ENCODE results near the gene OSBPL3. TPM values are rescaled to one million over a fixed set of nuclear protein-coding genes. Genes with fewer than 3 reads are reported as not detected.

OSBPL3 gene
- total RNA-seq, 1 experiment from 2014 or later: 19.1 TPM

- DNase-seq (ENCODE audit: low spot score): no peak
Measured at GRCh38 chr7:24952464-24952863, 27.5 kb downstream of the OSBPL3 start.

- no peak for DNase-seq (ENCODE audit: low spot score)
Measured at GRCh38 chr7:24951441-24951980, 28.5 kb downstream of the OSBPL3 start.

- no peak for DNase-seq (ENCODE audit: low spot score)
Measured at GRCh38 chr7:24949884-24950283, 30.1 kb downstream of the OSBPL3 start.

GRCh38 chr7:24948739-24949138 is 31.2 kb downstream of the OSBPL3 start:
- DNase-seq (ENCODE audit: low spot score): peak; percentile 40

GRCh38 chr7:24946467-24946866 is 33.5 kb downstream of the OSBPL3 start:
- DNase-seq (ENCODE audit: low spot score): no peak

GRCh38 chr7:24945899-24946298 is 34.1 kb downstream of the OSBPL3 start:
- DNase-seq (ENCODE audit: low spot score): no peak

- no peak for DNase-seq (ENCODE audit: low spot score)
Measured at GRCh38 chr7:24943096-24943948, 36.7 kb downstream of the OSBPL3 start.

DNA sequence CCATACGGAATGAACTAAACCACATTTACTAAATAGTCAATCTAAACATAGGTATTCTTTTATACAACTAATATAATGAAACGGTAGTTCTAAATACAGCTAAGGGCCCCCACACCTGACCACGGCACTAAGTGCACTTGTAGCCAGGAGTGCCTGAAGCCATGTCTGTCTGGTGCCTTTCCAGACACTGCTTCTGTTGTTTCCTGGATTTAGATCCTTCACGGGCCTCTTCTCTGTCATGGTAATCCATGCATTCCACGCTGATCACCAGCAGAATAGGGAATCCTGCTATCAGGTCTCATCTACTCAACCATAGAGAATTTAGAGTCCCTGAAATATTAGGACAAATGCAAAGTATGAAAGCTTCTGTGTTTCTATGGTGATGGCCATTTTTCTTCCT is 37.8 kb downstream of the OSBPL3 start:
- no peak for DNase-seq (ENCODE audit: low spot score)

GRCh38 chr7:24939416-24939815 is 40.6 kb downstream of the OSBPL3 start:
- DNase-seq (ENCODE audit: low spot score): no peak

DNA sequence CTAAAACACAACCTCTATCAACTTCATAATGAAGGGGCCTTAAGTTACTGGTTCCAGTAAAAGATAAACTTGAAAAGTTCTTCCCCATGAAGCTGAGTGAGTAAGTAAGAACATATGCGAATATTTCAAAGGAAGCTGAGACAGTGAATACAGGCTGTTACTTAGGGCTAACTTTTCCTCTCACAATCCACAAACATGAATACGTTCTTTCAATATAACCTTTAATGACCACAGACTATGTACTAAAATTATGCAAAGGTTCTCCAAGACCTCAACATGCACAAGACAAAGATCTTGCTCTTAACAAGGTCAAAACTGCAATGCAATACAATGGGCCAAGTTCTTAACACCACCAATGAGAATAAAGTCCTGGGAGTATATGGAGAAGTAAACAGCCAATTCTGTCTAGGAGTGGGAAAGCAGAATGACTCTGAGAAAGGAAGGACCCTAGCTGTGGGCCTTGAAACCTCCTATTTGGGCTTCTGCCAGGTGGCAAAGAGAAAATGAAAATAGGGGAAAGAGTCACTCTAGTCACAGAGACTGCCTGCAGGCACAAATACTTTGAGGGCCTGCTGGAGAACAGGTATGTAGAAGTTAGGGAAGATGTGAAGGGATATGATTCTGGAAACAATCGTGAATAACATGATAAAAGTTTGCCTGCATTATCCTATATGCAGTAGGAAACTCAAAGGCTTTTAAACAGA is 43.7 kb downstream of the OSBPL3 start:
- DNase-seq (ENCODE audit: low spot score): no peak

GRCh38 chr7:24933298-24933697 is 46.7 kb downstream of the OSBPL3 start:
- no peak for DNase-seq (ENCODE audit: low spot score)

DNA sequence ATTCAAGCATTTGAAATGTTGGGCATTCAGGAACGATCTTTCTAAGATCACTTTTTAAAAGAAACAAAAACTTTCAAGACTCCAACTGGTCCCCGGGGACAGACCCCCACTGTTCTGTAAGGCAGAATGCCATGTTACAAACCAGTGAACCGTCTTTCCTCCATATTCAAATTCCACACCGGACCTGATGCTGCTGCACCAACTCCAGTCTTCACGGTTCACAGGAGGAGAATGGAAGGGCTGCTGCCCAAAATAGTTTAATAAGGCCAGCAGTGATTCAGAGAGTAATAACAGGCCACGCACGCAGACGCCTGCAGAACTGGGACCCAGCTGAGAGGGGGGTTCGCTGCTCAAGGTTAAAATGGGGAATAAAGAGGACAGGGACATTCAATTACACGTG is 47.2 kb downstream of the OSBPL3 start:
- DNase-seq (ENCODE audit: low spot score): no peak

GRCh38 chr7:24932389-24932788 is 47.6 kb downstream of the OSBPL3 start:
- DNase-seq (ENCODE audit: low spot score): no peak

- no peak for DNase-seq (ENCODE audit: low spot score)
Measured at GRCh38 chr7:24931844-24932243, 48.1 kb downstream of the OSBPL3 start.

- DNase-seq (ENCODE audit: low spot score): no peak
Measured at GRCh38 chr7:24930856-24931255, 49.1 kb downstream of the OSBPL3 start.

GRCh38 chr7:24926623-24927524 is 53.1 kb downstream of the OSBPL3 start:
- DNase-seq (ENCODE audit: low spot score): peak; percentile 67

DNA sequence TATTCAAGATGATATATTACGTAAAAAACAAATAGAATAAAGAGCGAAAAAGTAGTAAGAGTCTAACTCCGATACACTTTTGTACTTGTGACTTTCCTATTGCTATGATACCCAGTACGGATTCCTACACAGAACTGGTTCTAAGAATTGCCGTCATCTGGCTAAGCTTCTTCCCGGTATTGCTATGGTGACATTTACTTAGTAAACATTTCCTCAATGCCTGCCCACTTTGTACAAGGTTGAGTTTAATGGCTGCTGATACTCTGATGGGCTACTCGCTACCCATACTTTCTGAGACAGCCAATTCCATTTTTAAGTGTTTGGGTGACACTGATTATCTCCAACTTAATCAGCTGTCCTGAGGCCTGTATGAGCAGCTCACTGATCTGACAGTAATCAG is 55.6 kb downstream of the OSBPL3 start:
- no peak for DNase-seq (ENCODE audit: low spot score)

DNA sequence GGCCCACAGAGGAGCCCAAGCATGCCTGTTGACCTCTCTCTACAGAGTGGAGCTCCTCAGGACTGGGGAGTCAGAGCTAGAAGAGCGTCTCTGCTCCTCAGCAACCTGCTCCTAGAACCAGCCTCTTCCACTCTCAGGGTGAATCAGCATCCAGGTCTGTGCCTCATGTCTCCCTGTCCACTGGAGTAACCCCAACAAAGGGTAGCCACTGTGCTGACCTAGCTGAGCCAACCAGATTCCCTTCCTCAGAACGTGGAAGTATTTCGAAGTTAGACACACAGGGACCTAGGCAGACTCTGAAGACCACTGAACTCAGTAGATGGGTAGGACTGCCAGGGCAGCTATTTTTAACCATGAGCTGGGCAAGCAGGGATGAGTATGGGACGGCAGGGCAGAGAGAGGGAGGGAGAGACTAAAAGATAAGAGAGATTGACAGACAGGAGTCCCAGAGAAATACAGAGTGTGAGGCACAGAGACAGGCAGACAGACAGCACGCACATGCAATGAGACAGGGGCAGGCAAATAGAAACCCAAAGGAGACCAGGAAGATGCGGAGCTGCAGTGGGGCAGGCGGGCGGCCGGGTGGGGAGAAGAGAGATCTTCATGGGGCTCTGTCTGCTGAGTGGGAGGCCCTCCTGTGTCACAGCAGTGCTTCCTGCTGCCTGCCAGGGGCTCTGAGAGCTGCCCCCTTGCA is 56.7 kb downstream of the OSBPL3 start:
- DNase-seq (ENCODE audit: low spot score): no peak

- peak; percentile 25 for DNase-seq (ENCODE audit: low spot score)
Measured at GRCh38 chr7:24922099-24922773, 57.7 kb downstream of the OSBPL3 start.

- peak; percentile 23 for DNase-seq (ENCODE audit: low spot score)
Measured at GRCh38 chr7:24921362-24921679, 58.7 kb downstream of the OSBPL3 start.
